Epithelial cell of esophagus (primary cell): ENCODE data around the gene MACROD2.

Experiments used
- DNase-seq: peaks from one replicate; pipeline ENCODE4 v3.0.0; 2010; ENCODE audit warnings: low read depth
- H3K4me3 ChIP-seq: 2 replicates; pipeline ENCODE4 v1.5.1; 2011; ENCODE audit warnings: mild to moderate bottlenecking, low read length, control low read depth
- TF ChIP-seq, protein P1 (sequence below): IDR thresholded peaks from 2 replicates; pipeline ENCODE4 v1.5.1; 2011; ENCODE audit warnings: low read depth, mild to moderate bottlenecking, low read length, control low read depth, inconsistent platforms; ENCODE audit not compliant: insufficient read depth; ENCODE audit errors: missing control alignments

The MACROD2 gene

DNA sequence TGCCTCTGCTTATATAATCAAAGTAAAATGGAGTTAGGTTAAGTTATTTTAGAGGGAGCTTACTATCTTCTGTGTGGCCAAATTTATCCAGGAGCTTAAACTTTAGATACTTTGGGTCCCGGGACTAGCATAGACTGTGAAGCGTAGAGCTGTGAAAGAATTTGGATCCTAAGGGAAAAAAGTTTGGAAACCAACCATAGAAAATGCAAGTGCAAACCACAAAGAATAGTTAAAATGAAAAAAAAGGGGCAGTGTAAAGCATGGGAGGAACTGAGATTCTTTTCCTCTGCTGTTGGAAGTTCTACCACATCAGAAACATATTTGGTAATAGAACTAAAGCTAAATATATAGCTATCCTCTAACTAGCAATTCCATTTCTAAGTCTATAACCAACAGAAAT is 574.3 kb downstream of the MACROD2 start:
- no peak overlapping the region for H3K4me3 ChIP-seq
- DNase-seq, result no peak
- TF ChIP-seq, protein P1, sequence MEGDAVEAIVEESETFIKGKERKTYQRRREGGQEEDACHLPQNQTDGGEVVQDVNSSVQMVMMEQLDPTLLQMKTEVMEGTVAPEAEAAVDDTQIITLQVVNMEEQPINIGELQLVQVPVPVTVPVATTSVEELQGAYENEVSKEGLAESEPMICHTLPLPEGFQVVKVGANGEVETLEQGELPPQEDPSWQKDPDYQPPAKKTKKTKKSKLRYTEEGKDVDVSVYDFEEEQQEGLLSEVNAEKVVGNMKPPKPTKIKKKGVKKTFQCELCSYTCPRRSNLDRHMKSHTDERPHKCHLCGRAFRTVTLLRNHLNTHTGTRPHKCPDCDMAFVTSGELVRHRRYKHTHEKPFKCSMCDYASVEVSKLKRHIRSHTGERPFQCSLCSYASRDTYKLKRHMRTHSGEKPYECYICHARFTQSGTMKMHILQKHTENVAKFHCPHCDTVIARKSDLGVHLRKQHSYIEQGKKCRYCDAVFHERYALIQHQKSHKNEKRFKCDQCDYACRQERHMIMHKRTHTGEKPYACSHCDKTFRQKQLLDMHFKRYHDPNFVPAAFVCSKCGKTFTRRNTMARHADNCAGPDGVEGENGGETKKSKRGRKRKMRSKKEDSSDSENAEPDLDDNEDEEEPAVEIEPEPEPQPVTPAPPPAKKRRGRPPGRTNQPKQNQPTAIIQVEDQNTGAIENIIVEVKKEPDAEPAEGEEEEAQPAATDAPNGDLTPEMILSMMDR, result no peak

DNA sequence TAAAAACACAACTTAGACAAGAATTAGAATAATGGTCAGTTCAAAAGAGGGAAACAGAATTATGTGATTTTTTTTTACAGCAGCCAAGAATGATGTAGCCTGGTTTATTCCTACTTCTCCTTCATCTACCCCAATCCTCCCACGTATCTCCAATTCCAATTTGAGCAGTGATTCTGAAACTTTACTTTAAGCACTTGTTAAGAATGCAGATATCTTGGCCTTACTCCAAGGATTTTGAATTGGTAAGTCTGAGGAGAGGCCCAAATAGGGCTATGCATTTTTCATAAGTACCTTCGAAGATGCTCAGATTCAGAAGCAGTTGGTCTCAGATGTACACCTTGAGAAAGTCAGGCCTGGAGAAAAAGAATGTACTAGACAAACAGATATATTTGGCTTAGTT is 575.5 kb downstream of the MACROD2 start:
- no peak overlapping the region for H3K4me3 ChIP-seq
- DNase-seq, result no peak
- TF ChIP-seq, protein P1, result no peak

DNA sequence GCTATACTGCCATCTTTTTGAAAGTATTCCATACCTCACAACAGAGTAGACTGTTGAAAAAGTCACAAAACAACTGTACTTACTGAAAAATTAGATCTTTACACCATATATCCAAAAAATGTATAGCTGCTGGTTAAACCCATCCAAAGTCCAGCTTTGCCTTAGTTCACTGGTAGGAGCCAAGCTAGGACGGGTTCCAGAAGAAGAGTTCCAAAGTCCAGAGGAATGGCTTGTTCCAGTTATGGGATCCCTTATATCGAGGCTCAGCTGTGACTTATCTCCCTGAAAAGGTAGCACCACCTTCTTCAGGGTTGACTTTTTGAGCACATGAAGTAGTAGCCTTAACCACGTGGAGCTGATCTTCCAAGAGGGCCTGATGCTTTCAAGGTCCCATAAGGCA is 578.4 kb downstream of the MACROD2 start:
- no peak for DNase-seq

DNA sequence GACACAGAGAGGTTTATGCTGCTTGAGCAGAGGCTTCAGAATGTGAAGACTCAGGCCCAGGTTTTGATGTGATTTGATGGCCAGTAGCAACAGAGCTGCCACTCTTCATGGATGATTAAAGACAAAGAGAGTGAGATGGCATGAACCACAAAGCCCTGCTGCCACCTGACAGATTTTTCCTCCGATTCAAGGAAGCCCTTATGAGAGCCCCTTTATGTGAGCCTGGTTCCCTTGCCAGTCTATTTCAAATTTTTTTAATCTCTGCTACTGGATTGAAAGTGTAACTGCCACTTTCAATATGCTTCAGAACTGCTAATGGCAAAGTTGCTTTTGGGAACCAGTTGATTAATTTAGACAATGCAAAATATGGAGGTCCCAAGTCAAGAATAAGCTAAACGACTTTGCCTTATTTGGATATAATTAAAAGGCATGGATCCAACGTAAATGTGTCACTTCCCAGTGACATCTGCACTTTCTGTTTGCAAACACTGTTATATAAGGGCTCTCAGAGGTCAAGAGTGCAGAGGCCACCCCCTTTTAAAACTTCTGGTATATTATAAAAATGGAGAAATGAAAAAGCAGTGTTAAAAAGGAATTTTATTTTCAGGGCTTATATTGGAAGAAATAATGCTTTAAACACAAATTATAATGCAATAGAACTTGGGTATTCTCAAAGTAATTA is 581.0 kb downstream of the MACROD2 start:
- no peak overlapping the region for H3K4me3 ChIP-seq
- no peak for DNase-seq
- TF ChIP-seq, protein P1, result no peak

More for the DNA sequence above, 578.4 kb downstream of the MACROD2 start:
- TF ChIP-seq, protein P1, result no peak
- H3K4me3 ChIP-seq, result no peak overlapping the region

DNA sequence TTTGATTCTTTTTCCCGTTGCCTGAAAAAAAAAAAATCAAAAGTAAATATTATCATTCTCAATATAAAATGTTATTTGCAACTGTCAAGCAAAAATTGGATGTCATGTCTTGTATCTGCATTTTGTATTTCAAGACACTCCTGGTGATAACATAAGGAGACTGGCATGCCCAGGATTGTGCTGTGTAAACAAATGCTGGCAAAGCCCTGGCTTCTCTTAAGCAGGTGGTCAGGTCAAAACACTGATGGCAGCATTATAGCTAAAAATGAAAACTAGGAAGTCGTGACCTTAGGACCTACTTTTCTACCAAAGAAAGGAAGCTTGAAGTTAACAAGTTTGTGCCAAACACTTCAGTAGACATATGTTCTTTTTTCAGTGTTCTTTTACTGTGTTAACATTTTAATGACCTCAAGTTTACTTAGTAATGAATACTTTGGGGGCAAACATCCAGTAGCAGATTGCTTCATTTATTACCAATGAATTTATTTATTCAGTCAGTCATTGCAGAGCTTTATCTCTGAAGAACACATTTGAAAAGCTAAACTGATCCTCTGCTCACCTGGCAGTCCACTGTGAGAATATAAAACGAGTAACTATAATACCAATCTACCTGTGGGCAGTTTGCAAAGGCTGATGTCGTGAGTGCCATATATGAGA is 585.2 kb downstream of the MACROD2 start:
- TF ChIP-seq, protein P1, result no peak
- no peak overlapping the region for H3K4me3 ChIP-seq
- DNase-seq, result no peak

DNA sequence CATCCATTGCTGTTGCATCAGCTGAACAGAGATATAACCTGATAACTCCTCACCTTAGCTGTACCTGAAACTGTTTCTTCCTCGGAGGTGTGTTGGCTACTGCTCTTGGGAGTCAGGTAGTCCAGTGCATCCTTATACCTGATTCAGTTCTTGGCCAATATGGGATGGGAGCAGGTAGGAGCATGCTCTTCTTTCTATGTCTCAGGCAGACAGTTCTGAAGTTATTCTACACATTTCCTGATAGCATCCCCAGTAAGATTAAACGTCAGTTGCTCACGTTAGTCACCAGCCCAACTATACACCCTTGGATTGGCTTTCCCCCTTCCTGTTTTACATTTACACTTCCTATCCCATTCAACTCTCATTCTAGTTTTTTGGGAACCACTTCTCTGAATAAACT is 586.4 kb downstream of the MACROD2 start:
- no peak overlapping the region for H3K4me3 ChIP-seq
- DNase-seq, result peak; percentile 82
- TF ChIP-seq, protein P1, result no peak
